ENCODE measurements around the gene SUFU. TPM values are rescaled to one million over a fixed set of nuclear protein-coding genes. Genes with fewer than 3 reads are reported as not detected.

SUFU gene
- total RNA-seq, 1 donor from 2014 or later = 11.5 TPM

DNA sequence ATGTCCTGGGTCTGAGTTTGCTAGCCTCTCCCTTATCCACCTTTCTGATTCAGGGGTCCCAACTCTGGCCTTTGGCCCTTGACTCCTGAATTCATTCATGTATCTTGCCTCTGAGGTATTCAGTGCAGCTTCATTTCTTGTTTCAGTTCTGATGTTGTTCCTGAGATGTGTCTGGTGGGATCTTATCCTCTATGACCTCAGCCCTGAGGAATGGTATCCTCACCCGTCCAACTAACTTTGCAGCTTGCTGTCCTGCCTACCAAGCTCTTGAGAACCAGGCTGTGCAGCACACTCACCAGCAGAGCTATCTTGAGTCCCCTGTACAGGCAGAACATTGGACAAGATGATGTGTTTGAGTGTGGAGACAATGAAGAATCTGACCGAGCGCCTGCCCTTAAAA lies 13.8 kb downstream of the SUFU start:
- H3K4me3 ChIP-seq = no peak overlapping the region
- H3K27ac ChIP-seq = no peak overlapping the region
- no peak overlapping the region for H2AFZ ChIP-seq (replicated peaks)
- H3K9me3 ChIP-seq (ENCODE audit: low read depth) = no peaks in the 10 kb centered on the region
- Mint-ChIP-seq H3K27me3 (ENCODE audit: insufficient read depth, low read depth) (no peaks in the 10 kb centered on the region), H3K27ac (no peak overlapping the region), H3K36me3 (peaks cover 21% of the 10 kb centered on the region), H3K9me3 (no peaks in the 10 kb centered on the region), H3K4me1 (peaks cover 4% of the 10 kb centered on the region), H3K4me3 (no peak overlapping the region)
- H4K20me1 ChIP-seq (ENCODE audit: low read depth) = peaks cover 52% of the 10 kb centered on the region
- H3F3A ChIP-seq (ENCODE audit: low read depth) = no peaks in the 10 kb centered on the region
- no peaks in the 10 kb centered on the region for H3K27me3 ChIP-seq
- peaks cover 67% of the 10 kb centered on the region for H3K79me2 ChIP-seq (ENCODE audit: low read depth)
- TF ChIP-seq EZH2phosphoT487 (IDR thresholded peaks at IDR 0.05) (no peak), EZH2 (IDR thresholded peaks at IDR 0.05) (no peak)
- TF ChIP-seq, protein P1, sequence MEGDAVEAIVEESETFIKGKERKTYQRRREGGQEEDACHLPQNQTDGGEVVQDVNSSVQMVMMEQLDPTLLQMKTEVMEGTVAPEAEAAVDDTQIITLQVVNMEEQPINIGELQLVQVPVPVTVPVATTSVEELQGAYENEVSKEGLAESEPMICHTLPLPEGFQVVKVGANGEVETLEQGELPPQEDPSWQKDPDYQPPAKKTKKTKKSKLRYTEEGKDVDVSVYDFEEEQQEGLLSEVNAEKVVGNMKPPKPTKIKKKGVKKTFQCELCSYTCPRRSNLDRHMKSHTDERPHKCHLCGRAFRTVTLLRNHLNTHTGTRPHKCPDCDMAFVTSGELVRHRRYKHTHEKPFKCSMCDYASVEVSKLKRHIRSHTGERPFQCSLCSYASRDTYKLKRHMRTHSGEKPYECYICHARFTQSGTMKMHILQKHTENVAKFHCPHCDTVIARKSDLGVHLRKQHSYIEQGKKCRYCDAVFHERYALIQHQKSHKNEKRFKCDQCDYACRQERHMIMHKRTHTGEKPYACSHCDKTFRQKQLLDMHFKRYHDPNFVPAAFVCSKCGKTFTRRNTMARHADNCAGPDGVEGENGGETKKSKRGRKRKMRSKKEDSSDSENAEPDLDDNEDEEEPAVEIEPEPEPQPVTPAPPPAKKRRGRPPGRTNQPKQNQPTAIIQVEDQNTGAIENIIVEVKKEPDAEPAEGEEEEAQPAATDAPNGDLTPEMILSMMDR (IDR thresholded peaks at IDR 0.05) = no peak
- H3K9ac ChIP-seq = no peak overlapping the region
- H3K4me1 ChIP-seq = no peaks in the 10 kb centered on the region
- DNase-seq (ENCODE audit: low spot score) = no peak
- H3K4me2 ChIP-seq = no peak overlapping the region
- no peaks in the 10 kb centered on the region for H3K36me3 ChIP-seq

DNA sequence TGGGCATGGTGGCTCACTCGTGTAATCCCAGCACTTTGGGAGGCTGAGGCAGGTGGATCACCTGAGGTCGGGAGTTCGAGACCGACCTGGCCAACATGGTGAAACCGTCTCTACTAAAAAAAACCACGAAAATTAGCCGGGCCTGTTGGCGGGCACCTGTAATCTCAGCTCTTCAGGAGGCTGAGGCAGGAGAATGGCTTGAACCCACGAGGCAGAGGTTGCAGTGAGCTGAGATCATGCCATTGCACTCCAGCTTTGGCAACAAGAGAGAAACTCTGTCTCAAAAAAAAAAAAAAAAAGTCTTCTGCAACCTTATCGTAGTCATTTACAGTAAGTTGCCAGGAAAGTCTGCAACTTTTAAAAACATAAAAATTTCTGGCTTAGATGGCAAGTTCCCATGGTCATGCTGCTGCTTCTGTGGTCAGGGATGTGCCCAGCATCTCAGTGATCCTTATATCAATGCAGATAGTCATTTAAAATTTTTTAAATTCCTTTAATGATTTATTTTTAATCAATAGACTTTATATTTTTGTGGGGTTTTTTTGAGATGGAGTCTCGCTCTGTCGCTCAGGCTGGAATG lies 15.6 kb downstream of the SUFU start:
- no peaks in the 10 kb centered on the region for H3F3A ChIP-seq (ENCODE audit: low read depth)
- no peak overlapping the region for H3K4me2 ChIP-seq
- no peaks in the 10 kb centered on the region for H3K27me3 ChIP-seq
- peaks cover 60% of the 10 kb centered on the region for H3K79me2 ChIP-seq (ENCODE audit: low read depth)
- peaks cover 52% of the 10 kb centered on the region for H4K20me1 ChIP-seq (ENCODE audit: low read depth)
- peaks cover 15% of the 10 kb centered on the region for H3K36me3 Mint-ChIP-seq
- H2AFZ ChIP-seq (replicated peaks) = no peak overlapping the region
- no peaks in the 10 kb centered on the region for H3K27me3 Mint-ChIP-seq (ENCODE audit: insufficient read depth, low read depth)
- no peaks in the 10 kb centered on the region for H3K36me3 ChIP-seq
- no peaks in the 10 kb centered on the region for H3K9me3 ChIP-seq (ENCODE audit: low read depth)
- no peak overlapping the region for H3K9ac ChIP-seq
- H3K4me1 Mint-ChIP-seq = peaks cover 4% of the 10 kb centered on the region
- no peak overlapping the region for H3K27ac ChIP-seq
- TF ChIP-seq EZH2phosphoT487 (IDR thresholded peaks at IDR 0.05) (no peak), EZH2 (IDR thresholded peaks at IDR 0.05) (no peak)
- TF ChIP-seq, protein P1 (IDR thresholded peaks at IDR 0.05) = no peak
- no peak overlapping the region for H3K4me3 Mint-ChIP-seq
- no peaks in the 10 kb centered on the region for H3K4me1 ChIP-seq
- DNase-seq (ENCODE audit: low spot score) = no peak
- no peak overlapping the region for H3K27ac Mint-ChIP-seq
- H3K4me3 ChIP-seq = no peak overlapping the region
- no peaks in the 10 kb centered on the region for H3K9me3 Mint-ChIP-seq

DNA sequence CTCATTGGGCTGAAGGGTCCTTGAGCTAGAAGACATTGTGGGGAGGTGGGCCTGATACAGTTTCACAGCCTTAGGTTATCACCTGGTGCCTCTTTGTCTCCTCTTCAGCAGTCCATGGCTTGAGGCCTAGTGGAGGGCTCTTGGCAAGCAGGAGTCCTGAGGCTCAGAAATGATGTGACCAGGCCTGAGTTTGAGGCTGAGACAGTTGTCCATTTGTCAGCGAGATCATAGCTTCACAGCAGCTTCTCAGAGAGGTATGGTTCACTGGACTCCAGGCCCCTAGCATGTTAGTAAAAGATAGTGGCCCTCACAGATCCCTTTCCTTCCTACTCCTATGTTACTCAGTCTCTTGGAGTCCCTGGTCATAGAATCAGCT lies 19.1 kb downstream of the SUFU start:
- H3K9ac ChIP-seq = no peak overlapping the region
- H3F3A ChIP-seq (ENCODE audit: low read depth) = no peaks in the 10 kb centered on the region
- Mint-ChIP-seq H3K9me3 (no peaks in the 10 kb centered on the region), H3K27ac (no peak overlapping the region), H3K27me3 (ENCODE audit: insufficient read depth, low read depth) (no peaks in the 10 kb centered on the region), H3K36me3 (peaks cover 19% of the 10 kb centered on the region), H3K4me1 (no peaks in the 10 kb centered on the region), H3K4me3 (no peak overlapping the region)
- H3K9me3 ChIP-seq (ENCODE audit: low read depth) = no peaks in the 10 kb centered on the region
- no peak overlapping the region for H2AFZ ChIP-seq (replicated peaks)
- no peak overlapping the region for H3K27ac ChIP-seq
- DNase-seq (ENCODE audit: low spot score) = no peak
- no peaks in the 10 kb centered on the region for H3K27me3 ChIP-seq
- peaks cover 56% of the 10 kb centered on the region for H3K79me2 ChIP-seq (ENCODE audit: low read depth)
- no peaks in the 10 kb centered on the region for H3K36me3 ChIP-seq
- peaks cover 44% of the 10 kb centered on the region for H4K20me1 ChIP-seq (ENCODE audit: low read depth)
- TF ChIP-seq EZH2phosphoT487 (IDR thresholded peaks at IDR 0.05) (no peak), EZH2 (IDR thresholded peaks at IDR 0.05) (no peak)
- TF ChIP-seq, protein P1 (IDR thresholded peaks at IDR 0.05) = no peak
- no peak overlapping the region for H3K4me3 ChIP-seq
- H3K4me2 ChIP-seq = no peak overlapping the region
- no peaks in the 10 kb centered on the region for H3K4me1 ChIP-seq
